8988T (cell line): Measurements from ENCODE around the gene UBE2V1.
"Not testable (repeated sequence)": the region's sequence is repeated elsewhere in the genome, so short reads cannot be mapped to it uniquely, and the experiment has no call there.

Experiments used
- DNase-seq: peaks from one replicate; pipeline ENCODE4 v3.0.0; 2011

Gene UBE2V1

DNA sequence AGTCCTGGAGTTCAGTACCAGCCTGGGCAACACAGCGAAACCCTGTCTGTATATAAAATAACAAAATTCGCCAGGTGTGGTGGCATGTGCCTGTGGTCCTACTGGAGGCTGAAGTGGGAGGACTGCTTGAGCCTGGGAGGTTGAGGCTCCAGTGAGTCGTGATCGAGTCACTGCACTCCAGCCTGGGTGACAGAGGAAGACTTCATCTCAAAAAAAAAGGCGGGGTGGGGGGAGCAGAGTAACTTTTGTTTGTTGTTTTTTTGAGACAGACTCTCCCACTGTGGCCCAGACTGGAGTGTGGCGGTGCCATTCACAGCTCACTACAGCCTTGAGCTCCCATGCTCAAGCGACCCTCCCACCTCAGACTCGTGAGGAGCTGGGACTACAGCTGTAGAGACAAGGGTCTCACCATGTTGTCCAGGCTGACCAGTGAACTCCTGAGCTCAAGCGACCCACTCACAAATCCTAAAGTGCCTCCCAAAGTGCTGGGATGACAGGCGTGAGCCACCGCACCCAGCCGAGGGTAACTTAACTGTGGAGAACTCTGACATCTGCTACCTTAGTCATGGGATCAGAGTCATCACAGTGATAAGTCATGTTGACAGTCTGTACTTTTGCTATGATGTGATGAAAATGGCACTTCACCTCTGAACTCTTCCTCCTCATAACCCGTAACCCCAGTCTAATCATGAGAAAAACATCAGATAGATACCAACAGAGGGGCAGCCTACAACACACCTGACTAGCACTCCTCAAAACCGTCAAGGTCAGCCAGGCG lies 24.1 kb upstream of the UBE2V1 start:
- no peak for DNase-seq

DNA sequence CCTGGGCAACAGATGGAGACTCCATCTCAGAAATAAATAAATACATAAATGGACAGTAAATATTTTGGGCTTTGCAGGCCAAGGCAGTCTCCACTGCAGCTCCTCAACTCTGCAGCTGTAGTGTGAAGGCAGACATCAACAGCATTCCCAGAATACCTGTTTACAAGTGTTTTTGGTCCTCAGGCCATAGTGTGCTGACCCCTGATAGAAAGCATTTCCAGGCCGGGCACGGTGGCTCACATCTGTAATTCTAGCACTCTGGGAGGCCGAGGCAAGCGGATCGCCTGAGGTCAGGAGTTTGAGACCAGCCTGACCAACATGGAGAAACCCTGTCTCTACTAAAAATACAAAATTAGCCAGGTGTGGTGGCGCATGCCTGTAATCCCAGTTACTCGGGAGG lies 22.2 kb upstream of the UBE2V1 start:
- not testable (repeated sequence) for DNase-seq

DNA sequence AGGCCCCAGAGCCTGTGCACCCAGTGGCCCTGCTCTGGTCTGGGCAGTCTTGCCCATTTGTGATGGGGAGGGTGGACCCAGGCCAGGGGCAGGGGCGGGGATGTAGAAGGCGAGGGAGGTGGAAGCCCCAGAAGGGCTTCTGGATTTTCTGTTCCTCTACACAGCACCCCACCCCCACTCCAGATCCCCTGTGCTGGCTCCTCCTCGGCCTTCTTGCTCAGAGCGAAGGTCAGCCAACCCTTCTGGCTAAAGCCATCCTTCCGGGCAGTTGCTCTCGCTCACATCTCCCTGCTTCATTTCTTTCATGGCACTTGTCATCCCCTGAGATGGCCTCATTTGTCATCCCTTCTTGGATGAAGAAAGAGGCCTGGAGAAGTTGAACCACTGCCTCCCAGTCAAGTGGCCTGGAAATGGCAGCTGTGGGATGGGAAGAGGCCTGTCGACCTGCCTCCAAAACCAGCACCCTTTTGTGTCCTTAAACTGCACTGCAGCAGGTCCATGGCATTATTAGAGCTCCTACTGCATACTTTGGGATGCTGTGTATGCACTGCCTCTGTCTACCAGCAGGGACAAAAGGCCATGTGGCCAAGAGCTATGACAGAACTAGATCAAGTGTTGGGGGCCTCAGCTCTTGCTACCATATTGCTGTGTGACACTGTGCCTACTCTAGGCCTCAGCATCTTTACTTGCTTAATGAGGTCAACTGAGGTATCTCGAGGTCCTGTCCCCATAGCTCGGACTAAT lies 20.7 kb upstream of the UBE2V1 start:
- DNase-seq = no peak

DNA sequence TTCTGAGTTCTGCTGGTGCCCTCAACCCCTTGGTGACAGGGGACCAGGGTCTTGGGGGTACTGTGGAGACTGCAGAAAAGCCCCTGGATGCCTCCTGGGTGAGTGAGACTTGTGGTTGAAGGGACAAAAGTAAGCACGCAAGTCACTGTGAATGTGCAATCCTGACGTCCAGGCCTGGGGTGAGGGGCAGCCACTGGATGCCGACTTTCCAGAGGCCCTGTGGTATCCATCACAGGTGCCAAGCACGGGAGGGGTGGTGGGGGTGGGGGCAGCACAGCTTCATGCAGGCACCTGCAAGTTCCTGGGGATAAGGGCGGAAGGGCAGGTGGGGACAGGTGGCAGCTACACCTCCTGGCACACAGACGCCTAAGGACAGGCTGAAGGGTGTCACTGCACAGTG lies 20.1 kb upstream of the UBE2V1 start:
- no peak for DNase-seq

DNA sequence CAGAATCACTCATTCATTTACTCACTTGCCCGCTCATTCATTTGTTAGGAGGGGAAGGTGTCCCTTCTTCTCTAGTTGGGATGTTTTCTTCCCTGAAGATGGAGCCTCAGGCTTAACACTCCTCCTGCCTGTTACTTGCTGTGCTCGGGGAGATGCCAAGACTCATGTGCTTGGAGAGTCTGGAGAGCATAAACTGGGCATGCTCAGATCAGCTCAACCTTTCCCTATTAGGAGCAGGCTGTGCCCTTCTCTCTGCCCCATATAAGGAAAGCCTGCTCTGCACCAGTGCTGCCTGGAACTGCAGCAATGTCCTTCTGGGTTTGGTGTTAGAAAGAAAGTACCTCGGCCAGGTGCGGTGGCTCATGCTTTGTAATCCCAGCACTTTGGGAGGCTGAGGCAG lies 18.0 kb upstream of the UBE2V1 start:
- no peak for DNase-seq

DNA sequence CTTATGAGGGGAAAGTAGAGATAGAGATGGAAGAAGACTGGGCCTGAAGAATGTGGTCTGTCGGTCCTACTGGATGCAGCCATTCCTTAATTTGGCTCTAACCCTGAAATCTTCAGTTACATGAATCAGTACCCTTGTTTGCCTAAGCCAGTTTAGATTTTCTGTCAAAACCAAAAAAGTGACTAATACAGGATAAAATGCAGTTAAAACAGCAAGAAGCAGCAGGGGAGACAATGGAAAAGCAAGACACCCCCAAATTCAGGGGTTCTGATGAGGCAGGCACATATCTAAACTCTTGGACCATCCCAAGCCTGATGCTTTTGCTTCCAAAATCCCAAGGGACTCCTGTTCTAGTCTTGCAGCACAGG lies 17.4 kb upstream of the UBE2V1 start:
- no peak for DNase-seq

DNA sequence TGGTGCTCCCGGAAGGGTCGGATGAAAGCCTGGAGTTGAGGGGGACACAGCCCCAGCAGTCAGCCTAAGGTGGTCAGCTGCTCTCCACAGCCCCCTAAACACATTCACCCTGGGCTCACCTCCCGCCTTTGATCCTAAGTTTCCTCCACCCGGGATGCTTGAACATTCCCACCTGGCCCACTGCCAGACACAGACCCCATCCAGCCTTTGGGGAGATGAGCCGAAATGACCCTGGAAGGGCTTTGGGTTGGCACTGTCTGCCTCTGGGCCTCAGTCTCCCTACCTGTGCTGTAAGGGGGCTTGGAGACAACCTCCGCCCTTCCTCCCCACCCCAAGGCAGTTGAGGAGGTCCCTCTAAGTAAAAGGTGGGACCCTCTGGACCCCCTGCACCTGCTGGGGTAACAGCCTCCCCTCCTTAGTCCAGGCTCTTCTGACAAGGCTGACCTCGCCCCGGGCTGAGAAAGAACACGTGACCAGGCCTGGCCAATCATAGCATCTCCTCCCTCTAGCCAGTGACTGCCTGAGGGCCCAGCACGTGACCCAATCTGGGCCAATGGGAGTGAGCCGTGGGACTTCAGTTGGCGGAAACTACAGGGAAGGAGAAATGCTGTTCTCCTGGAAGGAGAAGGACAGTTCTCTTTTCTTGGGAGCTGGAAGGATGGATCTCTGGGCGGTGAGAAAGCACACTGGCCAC lies 16.9 kb upstream of the UBE2V1 start:
- no peak for DNase-seq

DNA sequence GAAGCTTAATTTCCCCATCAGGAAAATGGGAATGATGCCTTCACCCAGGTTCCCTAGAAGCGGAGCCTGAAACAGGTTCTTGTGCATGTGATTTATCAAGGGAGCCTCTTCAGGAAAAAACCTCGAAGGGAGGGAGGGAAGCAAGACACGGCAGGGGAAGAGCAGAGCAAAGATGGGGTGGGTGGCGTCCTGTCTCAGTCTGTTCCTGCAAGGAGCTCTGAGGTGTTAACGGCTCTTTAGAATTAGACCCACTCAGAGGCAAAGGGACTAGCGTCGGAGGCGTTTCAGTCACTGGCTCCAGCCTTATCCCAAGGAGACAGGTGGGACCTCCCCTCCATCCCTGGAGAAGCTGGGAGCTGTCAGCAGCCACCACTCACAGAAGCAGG lies 15.6 kb upstream of the UBE2V1 start:
- no peak for DNase-seq

DNA sequence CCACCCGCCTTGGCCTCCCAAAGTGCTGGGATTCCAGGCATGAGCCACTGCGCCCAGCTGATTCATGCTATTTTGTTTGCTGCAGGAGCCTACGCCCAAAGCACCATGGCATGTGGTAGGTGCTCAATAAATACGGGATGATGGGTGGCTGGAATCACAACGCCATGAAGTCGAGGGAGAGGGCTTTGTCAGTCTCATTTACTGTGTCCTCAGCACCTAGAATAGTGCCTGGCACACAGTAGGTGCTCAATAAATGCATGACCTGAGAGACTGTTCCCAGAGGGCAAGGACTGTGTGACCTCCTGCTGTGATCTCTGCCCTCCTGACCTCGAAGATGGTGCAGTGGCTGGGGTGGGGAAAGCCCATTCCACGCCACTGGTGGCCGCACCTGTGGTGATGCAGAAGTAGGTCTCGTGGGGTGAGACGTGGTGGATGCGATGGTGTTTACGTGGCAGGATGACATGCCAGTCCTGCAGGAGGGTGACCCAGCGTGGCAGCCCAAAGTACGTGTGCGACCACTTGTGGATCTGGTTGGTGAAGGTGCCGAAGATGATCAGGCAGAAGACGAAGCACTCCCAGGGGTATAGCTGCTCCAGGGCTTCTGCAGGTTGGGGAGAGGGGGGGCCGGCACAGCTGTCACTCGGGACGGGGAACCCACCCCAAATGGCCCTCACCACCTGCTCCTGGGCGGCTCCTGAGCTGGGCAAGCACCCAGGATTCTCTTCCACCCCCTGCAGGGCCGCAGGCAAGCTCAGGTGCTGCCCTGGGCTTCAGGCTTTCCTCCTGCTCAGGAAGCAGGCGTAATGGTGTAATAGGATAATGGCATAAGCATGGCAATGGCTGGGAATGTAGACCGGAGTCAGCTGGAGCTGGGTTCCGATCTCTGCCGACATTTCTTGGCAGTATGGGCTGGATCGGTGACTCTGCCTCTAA lies 14.9 kb upstream of the UBE2V1 start:
- DNase-seq = no peak

DNA sequence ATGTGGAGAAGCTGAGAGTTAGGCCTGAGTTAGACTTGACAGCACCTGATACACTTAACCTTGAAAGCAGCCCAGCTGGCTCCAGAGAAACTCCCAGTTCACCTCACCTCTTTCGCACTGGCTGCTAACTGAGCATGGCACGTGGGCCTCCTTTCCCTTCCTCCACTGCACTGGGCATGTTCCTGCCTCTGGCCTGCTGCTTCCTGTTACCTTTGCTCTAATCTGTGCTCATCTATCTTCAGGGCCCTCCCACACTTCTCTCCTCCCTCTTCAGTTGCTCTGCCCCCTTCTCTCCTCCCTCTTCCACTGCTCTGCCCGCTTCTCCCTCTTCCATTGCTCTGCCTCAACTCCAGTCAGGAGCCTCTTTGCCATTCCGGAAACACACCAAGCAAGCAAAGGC lies 13.7 kb upstream of the UBE2V1 start:
- no peak for DNase-seq

DNA sequence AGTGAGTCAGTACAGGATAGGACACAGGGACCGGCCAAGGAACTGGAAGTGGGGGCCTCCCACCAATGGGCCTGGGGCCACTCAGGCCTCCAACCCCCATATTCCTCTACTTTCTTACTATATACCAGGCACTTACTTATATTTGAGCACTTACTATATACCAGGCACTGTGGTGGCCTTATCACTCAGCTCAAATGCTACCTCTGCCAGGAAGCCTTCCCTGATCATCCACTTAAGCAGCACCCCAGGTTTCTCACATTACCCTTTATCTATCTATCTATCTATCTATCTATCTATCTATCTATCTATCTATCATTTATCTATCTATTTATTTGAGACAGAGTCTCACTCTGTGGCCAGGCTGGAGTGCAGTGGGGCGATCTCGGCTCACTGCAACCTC lies 12.3 kb upstream of the UBE2V1 start:
- DNase-seq = no peak

DNA sequence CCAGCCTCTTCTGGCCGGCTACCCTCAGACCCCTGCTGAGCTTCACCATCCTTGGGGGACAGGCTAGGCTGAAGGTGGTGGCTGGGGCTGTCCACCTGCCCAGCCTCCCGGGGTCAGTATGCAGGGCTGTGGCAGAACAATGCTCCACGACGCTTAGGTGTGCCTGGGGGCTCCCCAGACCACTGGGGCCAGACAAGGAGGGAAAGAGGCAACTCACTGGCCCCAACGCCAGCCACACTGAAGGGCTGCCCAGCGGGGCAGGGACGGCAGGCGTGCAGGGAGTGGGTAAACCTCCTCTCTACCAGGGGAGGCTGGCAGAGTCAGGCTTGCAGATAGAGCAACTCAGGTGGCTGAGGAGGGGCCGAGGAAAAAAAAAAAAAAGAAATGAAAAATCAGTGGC lies 11.5 kb upstream of the UBE2V1 start:
- no peak for DNase-seq

DNA sequence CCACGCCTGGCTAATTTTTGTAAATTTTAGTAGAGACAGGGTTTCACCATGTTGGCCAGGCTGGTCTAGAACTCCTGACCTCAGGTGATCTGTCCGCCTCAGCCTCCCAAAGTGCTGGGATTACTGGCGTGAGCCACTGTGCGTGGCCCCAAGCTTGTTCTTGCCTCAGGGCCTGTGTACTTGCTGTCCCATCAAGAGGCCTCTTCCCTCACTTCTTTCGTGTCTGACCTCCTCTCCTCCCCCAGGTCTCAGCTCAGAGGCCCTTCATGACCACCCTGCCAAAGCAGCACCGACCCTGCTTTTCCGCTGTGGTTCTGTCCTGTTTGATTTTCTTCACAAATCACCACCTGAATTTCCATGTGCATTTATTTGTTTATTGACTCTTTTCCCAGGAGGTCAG lies 10.5 kb upstream of the UBE2V1 start:
- DNase-seq = no peak

DNA sequence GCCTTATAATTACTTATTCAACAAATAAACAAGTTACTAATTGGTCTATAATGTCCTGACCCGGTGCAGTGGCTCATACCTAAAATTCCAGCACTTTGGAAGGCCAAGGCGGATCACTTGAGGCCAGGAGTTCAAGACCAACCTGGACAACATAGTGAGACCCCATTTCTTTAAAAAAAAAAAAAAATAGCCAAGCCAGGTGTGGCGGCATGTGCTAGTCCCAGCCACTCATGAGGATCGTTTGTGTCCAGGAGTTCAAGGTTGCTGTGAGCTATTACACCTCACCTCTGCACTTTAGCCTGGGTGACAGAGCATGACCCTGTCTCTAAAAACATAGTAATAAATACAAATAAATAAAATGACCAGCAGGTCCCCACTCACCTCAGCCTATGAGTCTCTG lies 9.8 kb upstream of the UBE2V1 start:
- DNase-seq = no peak

DNA sequence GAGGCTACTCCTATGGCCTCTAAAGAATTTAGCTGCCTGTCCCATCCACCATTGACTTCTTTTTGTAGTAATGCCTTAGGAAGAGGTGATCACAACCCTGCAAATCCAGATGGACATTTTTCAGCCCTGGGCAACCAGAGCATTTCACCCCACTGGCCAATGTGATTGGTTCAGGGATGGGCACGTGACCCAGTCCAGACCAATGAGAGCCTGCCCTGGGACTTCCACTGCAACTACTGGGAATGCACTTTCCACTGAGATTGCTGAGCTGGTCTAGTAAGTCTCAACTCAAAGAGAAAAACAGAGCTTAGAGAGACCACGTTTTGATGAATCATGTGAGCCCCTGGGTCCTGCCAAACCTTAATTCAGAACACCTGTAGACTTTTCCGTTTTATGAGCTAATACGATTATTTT lies 8.9 kb upstream of the UBE2V1 start:
- no peak for DNase-seq

DNA sequence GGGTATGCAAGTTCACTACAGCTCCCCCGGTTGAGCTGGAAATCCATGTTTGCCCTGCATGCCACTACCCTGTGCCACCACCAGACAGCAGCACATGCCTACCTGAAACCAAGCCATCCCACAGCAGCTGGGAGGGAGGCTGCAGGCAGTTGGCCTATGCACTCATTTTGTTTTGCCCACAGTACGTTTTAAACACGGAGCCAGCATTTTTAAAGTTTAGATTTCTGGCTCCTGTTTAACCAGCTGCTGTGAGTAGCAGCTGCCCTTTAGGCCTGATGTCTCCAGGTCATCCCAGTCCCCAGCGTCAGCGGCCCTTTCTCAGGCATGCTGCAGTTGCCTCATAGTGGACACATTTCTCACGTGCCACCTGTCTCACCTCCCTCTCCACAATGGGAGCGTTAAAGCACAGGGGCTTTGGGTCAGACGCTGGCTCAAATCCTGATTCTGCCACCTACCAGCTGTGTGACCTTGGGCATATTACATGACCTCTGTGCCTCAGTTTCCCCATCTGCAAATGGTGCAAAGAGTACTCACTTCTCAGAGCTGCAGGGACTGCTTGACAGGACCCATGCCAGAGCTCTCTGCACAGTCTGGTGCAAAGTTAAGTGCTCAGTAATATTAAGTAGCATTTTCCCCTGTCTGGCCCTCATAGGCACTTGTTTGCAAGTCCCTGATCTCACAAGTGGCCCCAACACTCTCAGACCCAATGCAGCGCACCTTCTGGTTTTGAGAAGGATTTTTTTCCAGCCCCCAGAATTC lies 8.2 kb upstream of the UBE2V1 start:
- peak; percentile 69 for DNase-seq

DNA sequence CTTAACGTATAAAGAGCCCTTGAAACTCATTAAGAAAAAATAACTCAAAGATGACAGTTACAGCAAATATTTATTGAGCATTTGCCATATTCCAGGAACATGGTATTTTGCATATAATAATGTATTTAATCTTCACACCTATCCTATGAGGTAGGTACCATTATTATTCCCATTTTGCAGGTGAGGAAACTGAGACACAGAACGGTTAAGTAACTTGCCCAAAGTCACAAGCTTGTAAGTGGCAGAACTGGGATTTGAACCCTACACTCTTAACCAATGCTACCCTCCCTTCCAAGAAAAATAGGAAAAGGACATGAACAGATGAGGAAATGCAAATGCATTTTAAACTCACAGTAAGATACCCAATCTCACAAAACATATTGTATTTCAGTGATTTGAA lies 5.3 kb upstream of the UBE2V1 start:
- no peak for DNase-seq

DNA sequence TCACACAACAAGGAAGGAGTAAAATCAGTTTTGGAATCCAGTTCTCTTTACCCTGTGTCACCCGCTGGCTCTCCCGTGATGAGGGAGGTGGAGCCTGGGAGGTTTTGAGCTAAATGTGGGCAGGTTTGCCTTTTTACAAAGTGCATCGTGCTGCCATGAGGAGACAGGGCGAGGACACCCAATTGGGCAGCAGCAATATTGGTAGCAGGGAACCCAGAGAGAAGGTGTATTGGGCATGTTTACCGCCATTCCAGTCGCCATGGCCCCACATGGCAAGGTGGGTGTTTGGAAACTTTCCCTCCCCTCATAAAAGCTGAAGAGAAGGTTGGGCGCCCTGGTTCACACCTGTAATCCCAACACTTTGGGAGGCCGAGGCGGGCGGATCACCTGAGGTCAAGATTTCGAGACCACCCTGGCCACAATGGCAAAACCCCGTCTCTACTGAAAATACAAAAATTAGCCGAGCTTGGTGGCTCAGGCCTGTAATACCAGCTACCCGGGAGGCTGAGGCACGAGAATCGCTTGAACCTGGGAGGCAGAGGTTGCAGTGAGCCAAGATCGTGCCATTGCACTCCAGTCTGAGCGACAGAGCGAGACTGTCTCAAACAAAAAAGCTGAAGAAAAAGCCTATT lies 3.5 kb upstream of the UBE2V1 start:
- no peak for DNase-seq

DNA sequence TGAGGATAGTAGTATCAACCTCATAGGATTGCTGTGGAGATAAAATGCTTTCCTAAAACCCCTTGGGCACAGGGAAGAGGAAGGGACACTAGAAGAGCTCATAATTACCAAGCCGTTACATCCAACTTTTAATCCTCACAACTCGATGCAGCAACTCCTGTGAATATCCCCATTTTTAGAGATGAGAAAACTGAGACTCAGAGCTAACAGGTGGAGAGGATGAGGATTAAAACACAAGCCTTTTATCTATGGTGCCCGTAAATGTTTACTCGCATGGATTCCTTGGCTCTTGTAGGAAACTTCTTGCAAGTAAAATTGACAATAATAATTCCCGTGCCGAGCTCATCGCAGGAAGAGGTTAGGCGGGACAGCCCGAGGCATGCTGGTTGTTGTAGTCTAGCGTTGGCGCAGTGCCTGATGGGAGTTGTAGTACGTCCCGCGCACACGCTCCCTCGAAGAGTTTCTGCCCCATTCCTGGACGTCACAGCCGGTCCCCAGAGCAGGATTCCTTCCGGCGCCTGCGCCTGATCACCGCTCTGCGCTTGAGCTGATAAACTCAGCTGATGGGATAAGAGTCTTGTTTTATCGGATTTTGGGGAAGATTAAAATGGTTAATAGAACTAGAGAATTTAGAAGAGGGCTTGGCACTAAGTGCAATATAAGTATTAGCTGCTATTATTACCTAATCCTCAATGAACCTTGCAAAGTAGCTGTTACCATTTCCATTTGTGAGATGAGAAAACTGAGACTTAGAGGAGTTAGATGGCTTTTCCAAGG lies 2.8 kb upstream of the UBE2V1 start:
- peak; percentile 75 for DNase-seq

DNA sequence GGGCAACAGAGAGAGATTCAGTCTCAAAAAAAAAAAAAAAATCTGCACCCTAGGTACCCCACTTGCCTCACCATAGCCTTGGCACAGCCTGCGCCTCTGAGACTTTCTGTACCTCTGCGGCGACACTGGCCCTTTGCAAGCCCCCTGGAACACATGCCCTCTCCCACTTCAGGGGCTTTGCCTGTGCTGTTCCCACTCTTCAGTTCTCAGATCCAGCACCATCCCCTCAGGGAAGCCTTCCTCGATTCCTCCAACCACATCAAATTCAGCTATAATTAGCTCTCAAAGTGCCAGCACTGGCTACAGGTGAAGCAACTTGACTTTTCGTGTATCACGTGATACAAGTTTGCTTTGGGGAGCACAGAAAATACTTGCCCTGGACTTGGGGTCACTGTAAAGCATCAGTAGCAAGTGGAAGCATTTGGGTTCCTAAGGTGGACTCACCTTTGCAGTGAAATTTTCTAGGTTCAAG lies 2.1 kb upstream of the UBE2V1 start:
- no peak for DNase-seq
